ENCODE results near the gene SMTNL2. TPM values are rescaled to one million over a fixed set of nuclear protein-coding genes. Genes with fewer than 3 reads are reported as not detected.
"Not testable (repeated sequence)": the region's sequence is repeated elsewhere in the genome, so short reads cannot be mapped to it uniquely, and the experiment has no call there.

SMTNL2 gene
- total RNA-seq, 2 donors from 2014 or later, result 0.51 to 0.79 TPM

- Histone ChIP-seq H3K9ac (ENCODE audit: extremely low read depth, low read length, poor library complexity, severe bottlenecking) (no peak overlapping the region), H3K36me3 (ENCODE audit: control insufficient read depth, insufficient read depth, low read length) (no peaks in the 10 kb centered on the region), H3K4me3 (ENCODE audit: low read length) (no peak overlapping the region), H3K27me3 (ENCODE audit: control insufficient read depth, insufficient read depth, low read length, poor library complexity, severe bottlenecking) (peaks cover 32% of the 10 kb centered on the region), H3K27ac (ENCODE audit: low read depth, low read length) (no peak overlapping the region), H3K4me1 (ENCODE audit: control insufficient read depth, insufficient read depth, low read length) (no peaks in the 10 kb centered on the region), H3K9me3 (ENCODE audit: control insufficient read depth, low read length) (no peaks in the 10 kb centered on the region)
- Mint-ChIP-seq H3K36me3 (ENCODE audit: low read depth) (no peaks in the 10 kb centered on the region), H3K27ac (no peak overlapping the region), H3K4me3 (no peak overlapping the region), H3K9me3 (no peaks in the 10 kb centered on the region), H3K27me3 (ENCODE audit: insufficient read depth) (peaks cover 39% of the 10 kb centered on the region), H3K4me1 (peaks cover 5% of the 10 kb centered on the region)
- no peak for TF ChIP-seq CTCF (conservative IDR thresholded peaks at IDR 0.05)
- DNase-seq, result no peak
- WGBS, 2 experiments (ENCODE audit: insufficient coverage in 1 of 2, insufficient read length in 1 of 2), result 84 to 86% methylated on average over 10 to 22 of the region's 22 CpGs
These were observed 4.7 kb downstream of the SMTNL2 start for GRCh38 chr17:4588898-4589625.

- peaks cover 23% of the 10 kb centered on the region for H3K27me3 ChIP-seq (ENCODE audit: control insufficient read depth, insufficient read depth, low read length, poor library complexity, severe bottlenecking)
- H3K27ac Mint-ChIP-seq; H3K4me3 ChIP-seq (ENCODE audit: low read length); H3K36me3 Mint-ChIP-seq (ENCODE audit: low read depth); H3K4me1 Mint-ChIP-seq; H3K9me3 Mint-ChIP-seq; H3K9me3 ChIP-seq (ENCODE audit: control insufficient read depth, low read length); H3K27ac ChIP-seq (ENCODE audit: low read depth, low read length); DNase-seq; H3K9ac ChIP-seq (ENCODE audit: extremely low read depth, low read length, poor library complexity, severe bottlenecking); H3K36me3 ChIP-seq (ENCODE audit: control insufficient read depth, insufficient read depth, low read length); H3K4me3 Mint-ChIP-seq; H3K4me1 ChIP-seq (ENCODE audit: control insufficient read depth, insufficient read depth, low read length): not testable (repeated sequence)
- WGBS, 2 experiments (ENCODE audit: insufficient coverage in 1 of 2, insufficient read length in 1 of 2), result 84 to 98% methylated on average over 10 to 11 of the region's 11 CpGs
- peaks cover 37% of the 10 kb centered on the region for H3K27me3 Mint-ChIP-seq (ENCODE audit: insufficient read depth)
These were observed 5.7 kb downstream of the SMTNL2 start for GRCh38 chr17:4590042-4590441.

GRCh38 chr17:4590981-4591453 lies 6.7 kb downstream of the SMTNL2 start:
- H3K9me3 Mint-ChIP-seq, result no peaks in the 10 kb centered on the region
- no peaks in the 10 kb centered on the region for H3K9me3 ChIP-seq (ENCODE audit: control insufficient read depth, low read length)
- H3K4me1 Mint-ChIP-seq, result peaks cover 5% of the 10 kb centered on the region
- DNase-seq, result no peak
- H3K27me3 ChIP-seq (ENCODE audit: control insufficient read depth, insufficient read depth, low read length, poor library complexity, severe bottlenecking), result peaks cover 13% of the 10 kb centered on the region
- no peak overlapping the region for H3K4me3 Mint-ChIP-seq
- no peak overlapping the region for H3K27ac Mint-ChIP-seq
- H3K36me3 ChIP-seq (ENCODE audit: control insufficient read depth, insufficient read depth, low read length), result no peaks in the 10 kb centered on the region
- no peak overlapping the region for H3K4me3 ChIP-seq (ENCODE audit: low read length)
- 72 to 85% methylated on average over 4 to 10 of the region's 10 CpGs for WGBS, 2 experiments (ENCODE audit: insufficient coverage in 1 of 2, insufficient read length in 1 of 2)
- no peaks in the 10 kb centered on the region for H3K36me3 Mint-ChIP-seq (ENCODE audit: low read depth)
- H3K27ac ChIP-seq (ENCODE audit: low read depth, low read length), result no peak overlapping the region
- H3K4me1 ChIP-seq (ENCODE audit: control insufficient read depth, insufficient read depth, low read length), result no peaks in the 10 kb centered on the region
- H3K27me3 Mint-ChIP-seq (ENCODE audit: insufficient read depth), result peaks cover 28% of the 10 kb centered on the region
- TF ChIP-seq CTCF (conservative IDR thresholded peaks at IDR 0.05), result no peak
- H3K9ac ChIP-seq (ENCODE audit: extremely low read depth, low read length, poor library complexity, severe bottlenecking), result no peak overlapping the region
